Panc1 (cell line): Measurements from ENCODE around the gene CAMK1G. TPM values are rescaled to one million over a fixed set of nuclear protein-coding genes. Genes with fewer than 3 reads are reported as not detected.

Source experiments
- ATAC-seq: fragments of 200-7000 bp; cut with Tn5 transposase; 2 replicates; pipeline ENCODE4 v1.9.1; 2020; ENCODE audit warnings: mild to moderate bottlenecking, moderate library complexity
- BruUV-seq: library from RNA; stranded (reverse); fragments of 400-500 nt; replicated peaks from 2 replicates; lab custom pipeline; 2021; lab: Mats Ljungman, UMichigan
- CTCF ChIA-PET: fragments of 300-600 bp; sonication (Branson Sonifier 250); formaldehyde crosslinking; loops from one replicate; lab custom pipeline; 2022; ENCODE audit warnings: antibody characterized with exemption; lab: Charles Lee
- POLR2A ChIA-PET: fragments of 300-600 bp; sonication (Branson Sonifier 250); formaldehyde crosslinking; loops from one replicate; lab custom pipeline; 2022; ENCODE audit warnings: antibody characterized with exemption; lab: Charles Lee
- DNase-seq: peaks from one replicate; pipeline ENCODE4 v3.0.0-alpha.2; 2010; ENCODE audit warnings: low read depth, low spot score
- H3K27ac ChIP-seq: 2 replicates; pipeline ENCODE4 v1.5.1; 2011; ENCODE audit warnings: mild to moderate bottlenecking, low read length, inconsistent platforms
- H3K27me3 ChIP-seq: fragments of 200-500 bp; sonication (Bioruptor generic); 2 replicates; pipeline ENCODE4 v1.6.0; 2014; ENCODE audit warnings: low read length, inconsistent platforms; ENCODE audit not compliant: control insufficient read depth, insufficient read depth
- H3K36me3 ChIP-seq: fragments of 200-500 bp; sonication (Bioruptor generic); 2 replicates; pipeline ENCODE4 v1.5.1; 2014; ENCODE audit warnings: inconsistent platforms, mild to moderate bottlenecking, low read length, moderate library complexity; ENCODE audit not compliant: control insufficient read depth, insufficient read depth
- H3K4me1 ChIP-seq: 2 replicates; pipeline ENCODE4 v1.5.1; 2011; ENCODE audit warnings: inconsistent platforms, mild to moderate bottlenecking, low read length, moderate library complexity; ENCODE audit not compliant: control insufficient read depth, insufficient read depth
- H3K4me3 ChIP-seq, 2 experiments: 2 replicates each; pipeline ENCODE4 v1.5.1; 2011 to 2012; ENCODE audit warnings: low read depth in 2 of 2, low read length in 2 of 2, mild to moderate bottlenecking in 2 of 2, inconsistent platforms in 1 of 2, moderate library complexity in 1 of 2
- H3K9me3 ChIP-seq: fragments of 200-500 bp; sonication (Bioruptor generic); 2 replicates; pipeline ENCODE4 v1.5.1; 2014; ENCODE audit warnings: low read depth, mild to moderate bottlenecking, inconsistent platforms, low read length, moderate library complexity; ENCODE audit not compliant: control insufficient read depth, insufficient read depth
- SIN3A ChIP-seq: IDR thresholded peaks from 2 replicates; pipeline ENCODE4 v1.6.1; 2012; ENCODE audit warnings: low read depth, mild to moderate bottlenecking, low read length, moderate library complexity, borderline replicate concordance; ENCODE audit not compliant: insufficient read depth
- TCF7L2 ChIP-seq: IDR thresholded peaks from 2 replicates; pipeline ENCODE4 v1.6.1; 2011; ENCODE audit warnings: mild to moderate bottlenecking, low read depth, low read length, inconsistent platforms
- in situ Hi-C: cut with HindIII; loops from 2 replicates; pipeline ENCODE4 v1.10.0; 2016; ENCODE audit warnings: low sequenced_read_pairs, low pct_unique_long_range_greater_than_20kb
- intact Hi-C: fragments of 100-400 bp; cut with micrococcal nuclease; formaldehyde crosslinking; loops from one replicate; pipeline ENCODE4 v1.10.0; 2022; ENCODE audit not compliant: unreplicated experiment
- total RNA-seq: library from RNA; stranded (reverse); gene quantifications from one replicate; pipeline ENCODE4 v1.2.1, GENCODE V29; 2021; ENCODE audit not compliant: unreplicated experiment
- TF ChIP-seq, protein P1 (sequence below), 2 experiments: IDR thresholded peaks; 2 replicates each; pipeline ENCODE4 v1.6.1; 2011 to 2012; ENCODE audit warnings: low read depth in 2 of 2, control low read depth in 1 of 2, low read length in 1 of 2, mild to moderate bottlenecking in 1 of 2, moderate library complexity in 1 of 2; ENCODE audit not compliant: insufficient read depth in 1 of 2
- TF ChIP-seq, protein P2 (sequence below): fragments of 450-650 bp; IDR thresholded peaks from 2 replicates; pipeline ENCODE4 v1.5.1; 2017; ENCODE audit warnings: mild to moderate bottlenecking

The CAMK1G gene
- total RNA-seq, 1 experiment from 2014 or later, result not detected

DNA sequence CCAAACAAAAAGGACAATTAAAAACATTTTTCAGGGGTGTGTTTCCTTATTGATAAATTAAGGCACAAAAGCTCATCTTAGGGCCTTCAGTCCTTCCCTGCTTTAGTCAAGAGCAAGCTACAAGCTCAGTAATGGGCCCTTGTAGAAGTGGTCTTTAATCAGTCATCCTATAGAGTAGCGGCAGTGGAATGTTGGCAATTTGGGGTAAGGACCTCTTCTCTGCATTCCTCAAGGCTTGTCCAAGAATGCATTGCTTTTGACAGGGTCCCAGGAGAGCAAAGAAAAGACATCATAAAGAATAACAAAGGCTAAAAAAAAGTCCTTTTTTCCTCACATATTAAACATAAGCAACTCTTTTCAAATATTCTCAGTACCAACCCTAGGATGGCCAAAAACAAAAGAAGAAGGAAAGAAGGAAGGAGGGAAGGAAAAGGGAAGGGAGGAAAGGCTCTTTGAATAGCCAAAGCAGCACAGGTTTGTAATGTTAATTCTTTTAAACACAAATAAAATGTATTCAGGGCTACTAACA is 27.3 kb upstream of the CAMK1G start:
- in situ Hi-C loops (no loop called here), intact Hi-C loops (no loop called here)
- no peak overlapping the region for H3K4me3 ChIP-seq
- DNase-seq, result no peak
- ATAC-seq, result no peak
- POLR2A ChIA-PET, result no interaction called here
- H3K9me3 ChIP-seq, result no peaks in the 10 kb centered on the region
- H3K36me3 ChIP-seq, result no peaks in the 10 kb centered on the region
- H3K27ac ChIP-seq, result no peak overlapping the region
- CTCF ChIA-PET, result no interaction called here
- H3K27me3 ChIP-seq, result no peaks in the 10 kb centered on the region
- H3K4me1 ChIP-seq, result no peaks in the 10 kb centered on the region; the same call in 1 of the 2 replicates
- BruUV-seq, result no TSS peak
- TF ChIP-seq, protein P1, sequence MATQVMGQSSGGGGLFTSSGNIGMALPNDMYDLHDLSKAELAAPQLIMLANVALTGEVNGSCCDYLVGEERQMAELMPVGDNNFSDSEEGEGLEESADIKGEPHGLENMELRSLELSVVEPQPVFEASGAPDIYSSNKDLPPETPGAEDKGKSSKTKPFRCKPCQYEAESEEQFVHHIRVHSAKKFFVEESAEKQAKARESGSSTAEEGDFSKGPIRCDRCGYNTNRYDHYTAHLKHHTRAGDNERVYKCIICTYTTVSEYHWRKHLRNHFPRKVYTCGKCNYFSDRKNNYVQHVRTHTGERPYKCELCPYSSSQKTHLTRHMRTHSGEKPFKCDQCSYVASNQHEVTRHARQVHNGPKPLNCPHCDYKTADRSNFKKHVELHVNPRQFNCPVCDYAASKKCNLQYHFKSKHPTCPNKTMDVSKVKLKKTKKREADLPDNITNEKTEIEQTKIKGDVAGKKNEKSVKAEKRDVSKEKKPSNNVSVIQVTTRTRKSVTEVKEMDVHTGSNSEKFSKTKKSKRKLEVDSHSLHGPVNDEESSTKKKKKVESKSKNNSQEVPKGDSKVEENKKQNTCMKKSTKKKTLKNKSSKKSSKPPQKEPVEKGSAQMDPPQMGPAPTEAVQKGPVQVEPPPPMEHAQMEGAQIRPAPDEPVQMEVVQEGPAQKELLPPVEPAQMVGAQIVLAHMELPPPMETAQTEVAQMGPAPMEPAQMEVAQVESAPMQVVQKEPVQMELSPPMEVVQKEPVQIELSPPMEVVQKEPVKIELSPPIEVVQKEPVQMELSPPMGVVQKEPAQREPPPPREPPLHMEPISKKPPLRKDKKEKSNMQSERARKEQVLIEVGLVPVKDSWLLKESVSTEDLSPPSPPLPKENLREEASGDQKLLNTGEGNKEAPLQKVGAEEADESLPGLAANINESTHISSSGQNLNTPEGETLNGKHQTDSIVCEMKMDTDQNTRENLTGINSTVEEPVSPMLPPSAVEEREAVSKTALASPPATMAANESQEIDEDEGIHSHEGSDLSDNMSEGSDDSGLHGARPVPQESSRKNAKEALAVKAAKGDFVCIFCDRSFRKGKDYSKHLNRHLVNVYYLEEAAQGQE (IDR thresholded peaks at IDR 0.05; ENCODE audit: insufficient read depth in 1 of 2, low read depth in 2 of 2, low read length in 1 of 2), result no peak
- no peak for TF ChIP-seq TCF7L2
- TF ChIP-seq, protein P2, sequence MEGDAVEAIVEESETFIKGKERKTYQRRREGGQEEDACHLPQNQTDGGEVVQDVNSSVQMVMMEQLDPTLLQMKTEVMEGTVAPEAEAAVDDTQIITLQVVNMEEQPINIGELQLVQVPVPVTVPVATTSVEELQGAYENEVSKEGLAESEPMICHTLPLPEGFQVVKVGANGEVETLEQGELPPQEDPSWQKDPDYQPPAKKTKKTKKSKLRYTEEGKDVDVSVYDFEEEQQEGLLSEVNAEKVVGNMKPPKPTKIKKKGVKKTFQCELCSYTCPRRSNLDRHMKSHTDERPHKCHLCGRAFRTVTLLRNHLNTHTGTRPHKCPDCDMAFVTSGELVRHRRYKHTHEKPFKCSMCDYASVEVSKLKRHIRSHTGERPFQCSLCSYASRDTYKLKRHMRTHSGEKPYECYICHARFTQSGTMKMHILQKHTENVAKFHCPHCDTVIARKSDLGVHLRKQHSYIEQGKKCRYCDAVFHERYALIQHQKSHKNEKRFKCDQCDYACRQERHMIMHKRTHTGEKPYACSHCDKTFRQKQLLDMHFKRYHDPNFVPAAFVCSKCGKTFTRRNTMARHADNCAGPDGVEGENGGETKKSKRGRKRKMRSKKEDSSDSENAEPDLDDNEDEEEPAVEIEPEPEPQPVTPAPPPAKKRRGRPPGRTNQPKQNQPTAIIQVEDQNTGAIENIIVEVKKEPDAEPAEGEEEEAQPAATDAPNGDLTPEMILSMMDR, result no peak

DNA sequence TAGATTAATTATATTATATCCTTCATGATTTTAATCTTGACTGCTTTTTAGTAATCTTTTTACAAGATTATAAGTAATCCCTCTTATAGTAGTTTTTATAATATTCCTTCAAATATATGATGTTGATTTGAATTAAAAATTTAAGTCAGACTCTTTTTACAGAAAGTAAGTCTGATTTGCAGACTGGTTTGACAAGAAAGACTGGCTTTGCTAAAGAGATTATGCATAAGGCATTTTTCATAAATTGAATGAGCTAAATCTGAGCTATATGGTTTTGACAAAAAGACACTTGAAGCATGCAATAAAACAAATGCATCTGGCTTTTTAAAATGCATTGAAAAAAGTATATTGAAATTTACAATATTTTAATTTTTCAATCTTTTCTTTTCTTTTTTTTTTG is 26.3 kb upstream of the CAMK1G start:
- Histone ChIP-seq H3K36me3 (no peaks in the 10 kb centered on the region), H3K9me3 (no peaks in the 10 kb centered on the region), H3K4me1 (no peaks in the 10 kb centered on the region; the same call in 1 of the 2 replicates), H3K4me3 (no peak overlapping the region), H3K27me3 (no peaks in the 10 kb centered on the region), H3K27ac (no peak overlapping the region)
- CTCF ChIA-PET, result no interaction called here
- BruUV-seq, result no TSS peak
- DNase-seq, result no peak
- POLR2A ChIA-PET, result no interaction called here
- intact Hi-C loops (no loop called here), in situ Hi-C loops (no loop called here)
- no peak for ATAC-seq
- TF ChIP-seq, protein P2, result no peak
- no peak for TF ChIP-seq TCF7L2

DNA sequence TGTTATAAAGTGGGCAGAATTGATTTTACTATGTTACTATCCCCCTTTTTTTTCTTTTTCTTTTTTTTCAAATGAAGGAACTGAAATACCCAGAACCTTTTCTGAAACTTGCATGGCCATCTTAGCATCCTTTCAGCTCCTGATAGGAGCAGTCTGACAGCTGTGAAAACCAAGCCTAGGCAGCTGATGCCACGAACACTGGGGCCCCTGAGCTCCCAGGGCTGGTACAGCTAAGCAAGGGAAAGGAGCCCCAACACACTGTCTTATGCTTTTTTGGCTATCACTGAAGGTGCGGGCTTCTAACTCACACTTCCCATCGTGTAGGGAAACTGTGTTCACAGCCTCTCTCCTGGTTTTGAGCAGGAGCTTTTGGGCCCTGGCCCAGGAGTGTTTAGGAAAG is 23.0 kb upstream of the CAMK1G start:
- Histone ChIP-seq H3K27me3 (no peaks in the 10 kb centered on the region), H3K36me3 (no peaks in the 10 kb centered on the region), H3K9me3 (no peaks in the 10 kb centered on the region), H3K4me3 (no peak overlapping the region), H3K4me1 (no peaks in the 10 kb centered on the region), H3K27ac (no peak overlapping the region)
- intact Hi-C loops, result loop anchor here (10.0 kb wide), 2 partner anchors 316 to 356 kb away; no protein-coding TSS in a partner anchor
- ATAC-seq (no peak), DNase-seq (no peak)
- POLR2A ChIA-PET, result no interaction called here
- in situ Hi-C loops, result no loop called here
- BruUV-seq, result no TSS peak
- TF ChIP-seq SIN3A, result no peak
- no peak for TF ChIP-seq TCF7L2
- CTCF ChIA-PET, result no interaction called here
